ELR (cell line): ENCODE measurements around the gene R3HDM4.

Experiments
- DNase-seq: peaks from one replicate; pipeline ENCODE4 v3.0.0-alpha.2; 2015; ENCODE audit warnings: low read depth

Gene R3HDM4

GRCh38 chr19:912181-913079 lies 589 bp downstream of the R3HDM4 start:
- peak; percentile 60 for DNase-seq

DNA sequence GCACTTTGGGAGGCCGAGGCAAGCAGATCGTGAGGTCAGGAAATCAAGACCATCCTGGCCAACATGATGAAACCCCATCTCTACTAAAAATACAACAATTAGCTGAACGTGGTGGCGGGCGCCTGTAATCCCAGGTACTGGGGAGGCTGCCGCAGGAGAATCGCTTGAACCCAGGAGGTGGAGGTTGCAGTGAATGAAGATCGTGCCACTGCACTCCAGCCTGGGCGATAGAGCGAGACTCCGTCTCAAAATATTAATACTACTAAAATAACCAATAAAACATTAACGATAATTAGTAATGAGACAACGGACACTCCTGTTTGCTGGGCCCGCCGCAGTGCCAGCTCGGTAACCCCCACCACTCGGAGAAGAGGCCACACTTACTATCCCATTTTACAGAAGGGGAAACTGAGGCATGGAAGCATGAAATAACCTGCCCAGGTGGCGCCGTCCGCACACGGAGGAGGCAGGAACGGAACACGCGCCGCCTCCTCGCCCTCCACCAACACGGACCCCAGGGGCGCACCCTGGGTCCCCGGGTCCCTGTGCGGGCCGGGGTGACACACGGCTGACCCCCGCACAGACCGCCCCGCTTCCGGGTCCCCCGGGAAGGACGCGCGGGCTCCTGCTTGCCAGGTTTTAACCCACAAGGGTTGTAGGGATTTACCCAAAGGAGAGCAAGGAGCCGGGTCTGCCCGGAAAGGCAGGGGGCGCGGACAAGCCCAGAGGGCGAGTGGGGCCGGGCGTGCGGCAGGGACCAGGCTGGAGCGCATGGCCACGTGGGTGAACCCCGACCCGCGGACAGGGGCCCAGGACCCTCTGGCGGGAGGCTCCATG lies 1.6 kb downstream of the R3HDM4 start:
- no peak for DNase-seq

GRCh38 chr19:907183-907853 lies 5.7 kb downstream of the R3HDM4 start:
- no peak for DNase-seq

DNA sequence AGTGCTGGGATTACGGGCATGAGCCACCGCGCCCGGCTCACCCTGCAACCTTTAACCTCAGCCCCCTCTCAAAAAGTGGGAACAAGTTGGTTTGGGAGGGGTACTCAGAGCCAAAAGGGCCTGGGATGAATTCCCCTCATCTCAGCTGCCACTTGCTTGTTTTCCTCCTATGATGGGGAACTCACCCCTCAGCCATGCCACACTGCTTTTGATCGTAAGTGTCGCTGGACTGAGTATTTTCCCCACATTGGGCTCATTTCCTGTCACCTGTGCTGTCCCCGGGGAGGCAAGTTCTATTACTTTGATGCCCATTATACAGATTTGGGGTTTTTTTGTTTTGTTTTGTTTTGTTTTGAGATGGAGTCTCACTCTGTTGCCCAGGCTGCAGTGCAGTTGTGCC lies 6.5 kb downstream of the R3HDM4 start:
- no peak for DNase-seq

GRCh38 chr19:904545-904944 lies 8.5 kb downstream of the R3HDM4 start:
- DNase-seq: no peak

- DNase-seq: no peak
Measured at GRCh38 chr19:903266-903797, 9.7 kb downstream of the R3HDM4 start.

DNA sequence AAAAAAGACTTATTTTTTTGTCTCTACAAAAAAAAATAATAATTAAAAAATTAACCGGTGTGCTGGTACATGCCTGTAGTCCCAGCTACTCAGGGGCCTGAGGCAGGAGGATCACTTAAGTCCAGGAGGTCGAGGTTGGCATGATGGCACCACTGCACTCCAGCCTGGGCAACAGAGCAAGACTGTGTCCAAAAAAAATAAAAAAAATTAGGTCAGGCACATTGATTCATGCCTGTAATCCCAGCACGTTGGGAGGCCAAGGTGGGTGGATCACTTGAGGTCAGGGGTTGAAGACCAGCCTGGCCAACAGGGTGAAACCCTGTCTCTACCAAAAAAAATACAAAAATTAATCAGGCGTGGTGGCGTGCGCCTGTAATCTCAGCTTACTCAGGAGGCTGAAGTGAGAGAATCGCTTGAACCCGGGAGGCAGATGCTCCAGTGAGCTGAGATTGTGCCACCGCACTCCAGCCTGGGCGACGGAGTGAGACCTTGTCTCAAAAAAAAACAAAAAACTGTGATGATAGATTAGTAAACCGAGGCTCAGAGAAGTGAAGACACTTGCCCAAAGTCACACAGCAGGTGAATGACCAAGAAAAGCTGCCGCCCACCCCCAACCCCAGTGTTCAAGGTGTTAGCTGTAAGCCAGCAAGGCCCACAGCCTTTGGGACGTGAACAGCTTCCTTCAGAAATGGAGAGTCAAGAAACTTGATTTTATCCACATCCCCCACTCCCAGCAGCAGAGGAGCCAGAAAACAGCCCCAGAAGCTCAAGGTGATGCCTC lies 10.4 kb downstream of the R3HDM4 start:
- no peak for DNase-seq

- no peak for DNase-seq
Measured at GRCh38 chr19:902093-902370, 11.0 kb downstream of the R3HDM4 start.

- no peak for DNase-seq
Measured at GRCh38 chr19:901216-902092, 11.6 kb downstream of the R3HDM4 start.

GRCh38 chr19:900302-901111 lies 12.5 kb downstream of the R3HDM4 start:
- peak; percentile 28 for DNase-seq

GRCh38 chr19:900043-900301 lies 13.0 kb downstream of the R3HDM4 start:
- no peak for DNase-seq

DNA sequence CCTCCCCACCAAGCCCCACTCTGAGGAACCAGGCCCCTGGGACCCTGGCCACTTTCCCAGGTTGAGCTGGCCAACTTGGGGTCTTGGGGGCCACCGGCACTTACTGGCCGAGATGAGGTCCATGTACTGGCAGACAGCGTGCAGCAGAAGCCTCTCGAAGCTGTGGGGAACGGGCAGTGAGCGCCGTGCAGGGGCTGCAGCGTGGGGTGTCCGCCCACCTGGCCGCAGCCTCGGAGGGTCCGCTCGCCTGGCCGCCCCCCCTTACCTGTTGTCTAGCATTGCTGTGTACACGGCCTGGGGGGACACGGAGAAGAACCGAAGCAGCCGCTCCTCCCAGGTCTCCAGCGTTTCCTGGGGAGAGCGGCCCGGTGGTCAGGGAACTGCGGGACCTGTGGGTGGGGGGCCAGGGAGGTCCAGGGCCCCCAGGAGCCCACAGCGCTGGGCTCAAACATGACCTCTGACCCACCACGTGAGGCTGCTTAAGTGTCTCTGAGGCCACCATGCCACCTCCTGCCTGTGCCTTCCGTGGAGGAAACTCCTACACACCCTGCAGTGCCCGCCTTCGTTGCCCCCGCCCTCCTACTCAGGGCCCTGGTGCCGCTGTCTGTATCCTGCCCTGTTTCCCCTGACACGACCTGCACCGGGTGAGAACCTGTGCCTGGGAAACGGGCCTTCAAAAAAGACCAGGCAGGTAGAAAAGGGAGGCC lies 13.5 kb downstream of the R3HDM4 start:
- no peak for DNase-seq

GRCh38 chr19:898663-899062 lies 14.4 kb downstream of the R3HDM4 start:
- no peak for DNase-seq

DNA sequence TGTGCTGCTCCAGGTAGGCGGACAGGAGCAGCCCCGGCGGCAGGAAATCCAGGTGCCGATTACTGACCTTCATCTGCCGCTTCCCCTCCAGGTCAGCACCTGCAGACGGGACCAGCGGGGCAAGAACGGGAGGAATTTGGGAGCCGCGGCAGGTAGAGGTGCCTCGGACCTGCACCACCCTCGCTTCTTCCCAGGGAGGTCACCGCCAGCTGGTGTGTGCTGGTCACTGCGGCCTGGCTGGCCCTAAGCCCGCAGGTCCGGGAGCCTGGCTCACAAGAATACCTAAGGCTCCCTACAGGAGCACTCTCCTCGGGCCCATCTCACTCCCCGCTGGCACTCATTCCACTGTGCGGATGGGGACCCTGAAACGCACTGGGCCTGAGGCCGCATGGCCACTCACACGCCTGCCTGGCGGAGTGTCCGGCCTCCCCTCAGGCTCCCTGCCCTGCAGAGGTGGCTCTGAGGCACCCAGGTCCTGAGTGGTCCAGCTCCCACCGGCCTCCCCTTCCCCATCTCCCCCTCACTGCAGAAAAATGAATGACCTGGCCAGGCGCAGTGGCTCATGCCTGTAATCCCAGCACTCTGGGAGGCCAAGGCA lies 15.5 kb downstream of the R3HDM4 start:
- DNase-seq: peak; percentile 37

DNA sequence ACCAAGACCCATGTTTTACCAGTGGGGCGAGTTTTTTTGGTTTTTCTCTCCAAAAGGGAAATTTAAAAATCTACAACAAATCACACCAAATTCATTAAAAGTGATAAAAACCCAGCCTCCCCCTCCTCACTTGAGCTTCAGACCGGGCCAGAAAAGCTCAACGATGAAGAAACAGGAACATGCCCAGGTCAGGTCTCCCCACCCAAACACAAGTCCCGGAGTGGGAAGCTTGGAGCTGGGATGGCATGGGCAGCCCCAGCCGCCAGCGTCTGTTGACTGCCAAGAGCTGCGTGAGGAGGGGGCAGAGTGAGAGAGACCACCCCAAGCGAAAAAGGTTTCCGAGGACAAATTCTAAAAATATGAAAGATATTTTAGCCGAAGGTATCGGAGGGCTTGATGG lies 16.0 kb downstream of the R3HDM4 start:
- DNase-seq: no peak

DNA sequence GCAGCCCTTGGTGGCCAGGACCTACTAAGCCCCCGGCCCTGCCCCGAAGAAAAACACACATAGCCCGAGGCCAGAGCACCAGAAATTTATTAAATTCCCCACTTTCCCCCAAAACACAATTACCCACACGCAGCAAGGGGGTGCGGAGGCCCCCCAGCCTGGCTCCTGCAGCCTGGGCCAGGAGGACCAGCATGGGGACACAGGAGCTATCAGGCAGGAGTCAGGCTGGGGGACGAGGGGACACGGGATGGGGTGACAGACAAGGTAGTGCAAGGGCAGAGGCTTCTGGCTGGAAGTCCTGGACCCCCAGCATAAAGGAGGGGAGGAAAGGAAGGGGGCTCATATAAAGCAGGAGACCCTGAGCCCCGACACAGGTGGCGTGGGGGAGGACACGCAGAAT lies 16.6 kb downstream of the R3HDM4 start:
- no peak for DNase-seq

DNA sequence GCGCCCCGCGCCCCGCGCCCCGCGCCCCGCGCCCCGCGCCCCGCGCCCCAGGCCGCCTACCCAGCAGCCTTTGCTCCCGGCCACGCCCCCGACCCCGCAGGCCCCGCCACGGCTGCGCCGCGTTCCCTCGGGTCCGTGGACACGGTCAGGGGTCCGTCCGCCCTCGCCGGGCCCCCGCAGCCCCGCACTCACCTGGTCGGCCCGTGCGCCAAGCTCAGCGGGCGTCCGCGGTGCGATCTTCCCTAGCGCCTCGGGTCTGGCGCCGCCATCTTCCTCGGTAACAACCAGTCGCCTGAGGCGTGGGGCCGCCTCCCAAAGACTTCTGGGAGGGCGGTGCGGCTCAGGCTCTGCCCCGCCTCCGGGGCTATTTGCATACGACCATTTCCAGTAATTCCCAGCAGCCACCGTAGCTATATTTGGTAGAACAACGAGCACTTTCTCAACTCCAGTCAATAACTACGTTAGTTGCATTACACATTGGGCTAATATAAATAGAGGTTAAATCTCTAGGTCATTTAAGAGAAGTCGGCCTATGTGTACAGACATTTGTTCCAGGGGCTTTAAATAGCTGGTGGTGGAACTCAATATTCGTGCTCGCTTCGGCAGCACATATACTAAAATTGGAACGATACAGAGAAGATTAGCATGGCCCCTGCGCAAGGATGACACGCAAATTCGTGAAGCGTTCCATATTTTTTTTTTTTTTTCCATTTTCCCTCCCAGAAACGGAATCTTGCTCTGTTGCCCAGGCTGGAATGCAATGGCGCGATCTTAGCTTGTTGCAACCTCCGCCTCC lies 19.9 kb downstream of the R3HDM4 start, which contains the start of the genes MED16 and RNU6-9:
Gene MED16, minus strand, starts transcription at position 294 of the 796 bp plus-strand sequence. CDS start 2,056 bp downstream, outside the sequence.
Gene RNU6-9, plus strand, starts transcription at position 591 of the 796 bp plus-strand sequence.
- DNase-seq: peak; percentile 96
